Breast epithelium (tissue), 3 donors: ENCODE results near the gene TTYH3.

Experiments
- POLR2A ChIP-seq: fragments of 450-650 bp; IDR thresholded peaks from one replicate; pipeline ENCODE4 v1.6.1; 2016; ENCODE audit warnings: antibody characterized with exemption, mild to moderate bottlenecking, moderate library complexity
- POLR2AphosphoS5 ChIP-seq, 3 donors: sonication (generic); formaldehyde crosslinking; IDR thresholded peaks; one replicate each; pipeline ENCODE4 v1.6.1; 2017; ENCODE audit warnings: antibody characterized with exemption in 3 of 3
- TF ChIP-seq, protein P1 (sequence below), 3 donors: fragments of 450-650 bp; IDR thresholded peaks; one replicate each; pipeline ENCODE4 v1.5.1; 2016 to 2017; ENCODE audit warnings: antibody characterized with exemption in 3 of 3, mild to moderate bottlenecking in 3 of 3, moderate library complexity in 3 of 3

DNA sequence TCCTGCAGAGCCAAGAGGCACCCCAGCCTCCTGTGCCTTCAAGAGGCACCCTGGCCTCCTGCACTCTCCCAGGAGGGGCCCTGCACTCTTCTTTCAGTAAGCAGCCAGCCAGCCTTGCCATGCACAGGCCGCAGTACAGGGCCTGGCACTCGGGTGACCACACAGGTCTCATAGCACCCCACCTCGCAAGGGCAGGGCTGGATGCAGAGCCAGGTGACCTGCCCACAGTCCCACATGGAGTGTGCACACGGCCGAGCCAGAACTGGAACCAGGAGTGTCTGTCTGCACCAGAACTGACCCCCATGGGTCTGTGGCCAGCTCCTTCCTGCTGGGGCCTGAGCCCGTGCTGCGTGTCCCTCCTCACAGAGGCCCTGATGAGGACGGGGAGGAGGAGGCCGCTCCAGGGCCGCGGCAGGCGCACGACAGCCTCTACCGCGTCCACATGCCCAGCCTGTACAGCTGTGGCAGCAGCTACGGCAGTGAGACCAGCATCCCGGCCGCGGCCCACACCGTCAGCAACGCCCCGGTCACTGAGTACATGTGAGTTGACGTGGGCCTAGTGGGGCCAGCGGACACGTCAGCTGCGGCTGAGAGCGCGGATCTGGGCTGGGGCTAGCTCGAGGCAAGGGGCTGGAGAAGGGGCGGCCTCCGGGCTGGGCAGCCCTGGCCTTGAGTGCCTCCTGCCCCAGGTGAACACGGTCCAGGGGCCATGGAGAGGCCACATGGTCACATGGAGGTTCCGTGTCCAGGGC lies 26.3 kb downstream of the TTYH3 start:
- TF ChIP-seq, protein P1, sequence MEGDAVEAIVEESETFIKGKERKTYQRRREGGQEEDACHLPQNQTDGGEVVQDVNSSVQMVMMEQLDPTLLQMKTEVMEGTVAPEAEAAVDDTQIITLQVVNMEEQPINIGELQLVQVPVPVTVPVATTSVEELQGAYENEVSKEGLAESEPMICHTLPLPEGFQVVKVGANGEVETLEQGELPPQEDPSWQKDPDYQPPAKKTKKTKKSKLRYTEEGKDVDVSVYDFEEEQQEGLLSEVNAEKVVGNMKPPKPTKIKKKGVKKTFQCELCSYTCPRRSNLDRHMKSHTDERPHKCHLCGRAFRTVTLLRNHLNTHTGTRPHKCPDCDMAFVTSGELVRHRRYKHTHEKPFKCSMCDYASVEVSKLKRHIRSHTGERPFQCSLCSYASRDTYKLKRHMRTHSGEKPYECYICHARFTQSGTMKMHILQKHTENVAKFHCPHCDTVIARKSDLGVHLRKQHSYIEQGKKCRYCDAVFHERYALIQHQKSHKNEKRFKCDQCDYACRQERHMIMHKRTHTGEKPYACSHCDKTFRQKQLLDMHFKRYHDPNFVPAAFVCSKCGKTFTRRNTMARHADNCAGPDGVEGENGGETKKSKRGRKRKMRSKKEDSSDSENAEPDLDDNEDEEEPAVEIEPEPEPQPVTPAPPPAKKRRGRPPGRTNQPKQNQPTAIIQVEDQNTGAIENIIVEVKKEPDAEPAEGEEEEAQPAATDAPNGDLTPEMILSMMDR (IDR thresholded peaks at IDR 0.05) = no peak
- TF ChIP-seq POLR2A = no peak
- TF ChIP-seq POLR2AphosphoS5 (IDR thresholded peaks at IDR 0.05) = no peak
